ENCODE measurements around the gene KCNN3.

Gene KCNN3

GRCh38 chr1:154710106-154710505, 160.0 kb downstream of the KCNN3 start:
- TF ChIP-seq CSDC2 (CRISPR knock-in tag; IDR thresholded peaks at IDR 0.05) = no peak
- no peak for TF ChIP-seq TOX (CRISPR knock-in tag; IDR thresholded peaks at IDR 0.05; ENCODE audit: borderline replicate concordance)
- TF ChIP-seq ZNF8 (CRISPR knock-in tag; IDR thresholded peaks at IDR 0.05) = no peak
- TF ChIP-seq PATZ1 (CRISPR knock-in tag; IDR thresholded peaks at IDR 0.05; ENCODE audit: borderline replicate concordance) = no peak
- no peak for TF ChIP-seq SNAI2 (CRISPR knock-in tag; IDR thresholded peaks at IDR 0.05)
- TF ChIP-seq CREB5 (CRISPR knock-in tag; IDR thresholded peaks at IDR 0.05; ENCODE audit: low read depth) = no peak
- no peak for TF ChIP-seq ARNTL (CRISPR knock-in tag; IDR thresholded peaks at IDR 0.05; ENCODE audit: borderline replicate concordance, low read depth)
- no peak for TF ChIP-seq TSHZ2 (CRISPR knock-in tag; IDR thresholded peaks at IDR 0.05)
- TF ChIP-seq ZC3H10 (CRISPR knock-in tag; IDR thresholded peaks at IDR 0.05) = no peak
- no peak for TF ChIP-seq RARB (CRISPR knock-in tag; IDR thresholded peaks at IDR 0.05)
- TF ChIP-seq ISL1 (CRISPR knock-in tag; IDR thresholded peaks at IDR 0.05) = no peak
- TF ChIP-seq OSR1 (CRISPR knock-in tag; IDR thresholded peaks at IDR 0.05) = no peak
- no peak for TF ChIP-seq ESRRG (CRISPR knock-in tag; IDR thresholded peaks at IDR 0.05)
- TF ChIP-seq PPARA (CRISPR knock-in tag; IDR thresholded peaks at IDR 0.05; ENCODE audit: borderline replicate concordance) = no peak
- no peak for TF ChIP-seq POU6F1 (CRISPR knock-in tag; IDR thresholded peaks at IDR 0.05; ENCODE audit: borderline replicate concordance, low read depth)
- TF ChIP-seq BACH2 (CRISPR knock-in tag; IDR thresholded peaks at IDR 0.05; ENCODE audit: borderline replicate concordance) = no peak
- no peak for TF ChIP-seq ZNF70 (CRISPR knock-in tag; IDR thresholded peaks at IDR 0.05)

GRCh38 chr1:154707901-154708463, 162.1 kb downstream of the KCNN3 start:
- TF ChIP-seq ZNF565 (CRISPR knock-in tag; conservative IDR thresholded peaks at IDR 0.05; ENCODE audit: low read depth) (no peak), PATZ1 (CRISPR knock-in tag; IDR thresholded peaks at IDR 0.05; ENCODE audit: borderline replicate concordance) (no peak), CSRNP3 (CRISPR knock-in tag; IDR thresholded peaks at IDR 0.05) (no peak), CREB5 (CRISPR knock-in tag; IDR thresholded peaks at IDR 0.05; ENCODE audit: low read depth) (no peak), CSDC2 (CRISPR knock-in tag; IDR thresholded peaks at IDR 0.05) (no peak), ZFP30 (CRISPR knock-in tag; IDR thresholded peaks at IDR 0.05) (no peak)
- ATAC-seq = no peak

More at GRCh38 chr1:154710106-154710505, 160.0 kb downstream of the KCNN3 start:
- no peak for ATAC-seq

All from SK-N-SH treated with all-trans-retinoic acid at 6 μM for 48 hours (cell line).